ENCODE results near the gene RIC8A.

RIC8A gene

GRCh38 chr11:250740-251299 lies 43.3 kb downstream of the RIC8A start:
- peak; percentile 33 for DNase-seq

- no peak for DNase-seq
These were observed 44.0 kb downstream of the RIC8A start for GRCh38 chr11:251550-251949.

- no peak for DNase-seq
These were observed 45.2 kb downstream of the RIC8A start for GRCh38 chr11:252666-253065.

- no peak for DNase-seq
These were observed 45.8 kb downstream of the RIC8A start for GRCh38 chr11:253160-253885.

GRCh38 chr11:253886-254270 lies 46.4 kb downstream of the RIC8A start:
- no peak for DNase-seq

GRCh38 chr11:255176-255575 lies 47.7 kb downstream of the RIC8A start:
- DNase-seq = no peak

GRCh38 chr11:255816-256215 lies 48.3 kb downstream of the RIC8A start:
- DNase-seq = no peak

- DNase-seq = no peak
These were observed 49.6 kb downstream of the RIC8A start for GRCh38 chr11:256952-257737.

- DNase-seq = no peak
These were observed 50.4 kb downstream of the RIC8A start for GRCh38 chr11:257766-258493.

- DNase-seq = no peak
These were observed 51.9 kb downstream of the RIC8A start for GRCh38 chr11:259413-259812.

GRCh38 chr11:261624-262023 lies 54.1 kb downstream of the RIC8A start:
- DNase-seq = no peak
